ENCODE data around the gene DDRGK1. TPM values are rescaled to one million over a fixed set of nuclear protein-coding genes. Genes with fewer than 3 reads are reported as not detected.

The DDRGK1 gene
- total and polyA plus RNA-seq, 2 of the 8 experiments (the other 6 are each of a cell fraction or from before 2014, with no cell fraction given), result 29.4 to 42.0 TPM

- TF ChIP-seq CHD7 (IDR thresholded peaks at IDR 0.05; ENCODE audit: insufficient replicate concordance, low read length) (no peak), KDM4A (IDR thresholded peaks at IDR 0.05; ENCODE audit: low read depth, low read length, severe bottlenecking) (no peak), SRF (IDR thresholded peaks at IDR 0.05; ENCODE audit: low read depth, low read length) (no peak), SUZ12 (IDR thresholded peaks at IDR 0.05; ENCODE audit: low read length) (no peak), ZNF274 (IDR thresholded peaks at IDR 0.05; ENCODE audit: borderline replicate concordance, extremely low read depth, low read length) (no peak), RBBP5 (IDR thresholded peaks at IDR 0.05; ENCODE audit: borderline replicate concordance, low read depth, low read length) (no peak), MAX (IDR thresholded peaks at IDR 0.05) (no peak)
Measured at GRCh38 chr20:3181270-3181669, 23.2 kb downstream of the DDRGK1 start (continued).
